ENCODE data around the gene AOPEP. TPM values are rescaled to one million over a fixed set of nuclear protein-coding genes. Genes with fewer than 3 reads are reported as not detected.
"Not testable (repeated sequence)": the region's sequence is repeated elsewhere in the genome, so short reads cannot be mapped to it uniquely, and the experiment has no call there.

The AOPEP gene
- total and polyA plus RNA-seq, 9 of the 15 experiments (the other 6 are each of a cell fraction or from before 2014, with no cell fraction given): 4.5 to 19.3 (median 13.5) TPM

GRCh38 chr9:95018099-95018936 is 291.8 kb downstream of the AOPEP start (continued):
- no peak for TF ChIP-seq GABPB1 (CRISPR knock-in tag; IDR thresholded peaks at IDR 0.05)

GRCh38 chr9:95020644-95021043 is 294.1 kb downstream of the AOPEP start:
- in situ Hi-C loops (cut with MboI); H4K20me1 ChIP-seq (replicated peaks; ENCODE audit: control insufficient read depth, insufficient read depth, low read length); H3K4me2 ChIP-seq (ENCODE audit: insufficient read depth, low read length); H3K9me1 ChIP-seq (ENCODE audit: control insufficient read depth, insufficient read depth, low read length); H3K79me2 ChIP-seq (ENCODE audit: control insufficient read depth, insufficient read depth, low read length); H3K27ac ChIP-seq (ENCODE audit: extremely low read depth, low read depth, low read length); H3K4me3 ChIP-seq; BruUV-seq (replicated peaks); H3K27me3 ChIP-seq (ENCODE audit: control insufficient read depth in 2 of 2, insufficient read depth in 2 of 2, low read length in 2 of 2); FAIRE-seq; H2AFZ ChIP-seq (ENCODE audit: low read depth, low read length); ATAC-seq; H3K9ac ChIP-seq (ENCODE audit: insufficient read depth in 1 of 2, low read depth in 2 of 2, low read length in 2 of 2); H3K9me3 ChIP-seq (replicated peaks; ENCODE audit: control insufficient read depth, insufficient read depth, low read depth, low read length); intact Hi-C loops (cut with micrococcal nuclease); DNase-seq (ENCODE audit: extremely low read depth in 1 of 4, low spot score in 3 of 4): not testable (repeated sequence)
- WGBS (ENCODE audit: insufficient coverage, low coverage, missing lambda C conversion rate): 93% methylated on average over 4 of the region's 6 CpGs
- CTCF ChIA-PET (ENCODE audit: low intra/inter-chr PET ratio): interaction anchor here (0.6 kb wide), 1 partner anchor 203 kb away, joined by 3 read pairs; no protein-coding TSS in a partner anchor
- POLR2A ChIA-PET: interaction anchor here (1.0 to 1.3 kb wide), 2 partner anchors 11 to 17 kb away, joined by 3 read pairs; no protein-coding TSS in a partner anchor
- peaks cover 13% of the 10 kb centered on the region; the same call in 2 of the 3 replicates for H3K36me3 ChIP-seq (ENCODE audit: control insufficient read depth, insufficient read depth, low read length)
- peaks cover 4 to 17% of the 10 kb centered on the region in 2 experiments; a peak in 3 of 5 replicates for H3K4me1 ChIP-seq (replicated peaks in 1 of 2; ENCODE audit: control insufficient read depth in 2 of 2, insufficient read depth in 2 of 2, low read length in 2 of 2)

Measured in K562 (cell line).